H1 (cell line): Measurements from ENCODE around the gene TOR1AIP1. TPM values are rescaled to one million over a fixed set of nuclear protein-coding genes. Genes with fewer than 3 reads are reported as not detected.

Experiments
- CTCF ChIA-PET: fragments of 300-600 bp; sonication (Branson Sonifier 250); formaldehyde crosslinking; loops from one replicate; lab custom pipeline; 2021; ENCODE audit not compliant: partially characterized antibody; lab: Charles Lee
- POLR2A ChIA-PET: fragments of 300-600 bp; sonication (Branson Sonifier 250); formaldehyde crosslinking; loops from one replicate; lab custom pipeline; 2021; ENCODE audit warnings: inconsistent platforms; ENCODE audit not compliant: partially characterized antibody; lab: Charles Lee
- DNase-seq, 2 experiments: peaks; one replicate each; pipeline versions ENCODE4 v3.0.0 to v3.0.0-alpha.2; 2010 to 2022; ENCODE audit warnings: low spot score in 2 of 2, low read depth in 1 of 2, mixed read lengths in 1 of 2
- FAIRE-seq: peaks from 2 replicates; lab custom pipeline; 2011; peaks lifted over from hg19 to GRCh38; lab: Jason Lieb, UNC
- H2AFZ ChIP-seq: 2 replicates; pipeline ENCODE4 v1.8.1; 2012; ENCODE audit warnings: low read length, inconsistent platforms
- H2AK5ac ChIP-seq: 2 replicates; pipeline ENCODE4 v1.6.1; 2013; ENCODE audit warnings: low read depth, low read length
- H2BK120ac ChIP-seq: replicated peaks from 2 replicates; pipeline ENCODE3; 2013; ENCODE audit warnings: low read depth, low read length, inconsistent platforms
- H2BK12ac ChIP-seq: 2 replicates; pipeline ENCODE4 v1.6.1; 2013; ENCODE audit warnings: low read depth, low read length
- H2BK15ac ChIP-seq: 2 replicates; pipeline ENCODE4 v1.6.1; 2013; ENCODE audit warnings: low read length
- H2BK20ac ChIP-seq: 2 replicates; pipeline ENCODE4 v1.6.1; 2013; ENCODE audit warnings: low read length
- H2BK5ac ChIP-seq: 2 replicates; pipeline ENCODE4 v1.6.1; 2013; ENCODE audit warnings: low read depth, low read length
- H3K14ac ChIP-seq: 2 replicates; pipeline ENCODE4 v1.6.1; 2013; ENCODE audit warnings: inconsistent platforms; ENCODE audit not compliant: insufficient read length
- H3K18ac ChIP-seq: 2 replicates; pipeline ENCODE4 v1.6.1; 2013; ENCODE audit warnings: low read length; ENCODE audit errors: extremely low read depth
- H3K23ac ChIP-seq: 2 replicates; pipeline ENCODE4 v1.6.1; 2013; ENCODE audit warnings: inconsistent platforms; ENCODE audit not compliant: insufficient read length
- H3K23me2 ChIP-seq: 2 replicates; pipeline ENCODE4 v1.6.1; 2013; ENCODE audit warnings: low read depth, low read length
- H3K27ac ChIP-seq: 2 replicates; pipeline ENCODE4 v1.6.1; 2011; ENCODE audit warnings: low read depth, low read length, inconsistent platforms
- H3K27me3 ChIP-seq, 4 experiments: replicated peaks in 1 of 4; 1 replicate in 1 of 4; 2 replicates in 3 of 4; pipeline versions ENCODE4 v1.6.1 to v1.8.1; 2011 to 2013; ENCODE audit warnings: low read length in 3 of 4, mild to moderate bottlenecking in 3 of 4, inconsistent platforms in 2 of 4, mixed read lengths in 2 of 4, moderate library complexity in 1 of 4; ENCODE audit not compliant: control insufficient read depth in 3 of 4, insufficient read depth in 3 of 4; ENCODE audit errors: extremely low read depth in 1 of 4
- H3K36me3 ChIP-seq, 4 experiments: 2 replicates each; pipeline versions ENCODE4 v1.6.1 to v1.8.1; 2011 to 2013; ENCODE audit warnings: mild to moderate bottlenecking in 4 of 4, low read length in 3 of 4, moderate library complexity in 2 of 4, control low read depth in 1 of 4, inconsistent platforms in 1 of 4; ENCODE audit not compliant: insufficient read depth in 4 of 4, control insufficient read depth in 2 of 4
- H3K4ac ChIP-seq: replicated peaks from 2 replicates; pipeline ENCODE3; 2013; ENCODE audit warnings: low read length, low read depth, mixed read lengths, inconsistent platforms; ENCODE audit not compliant: insufficient read length
- H3K4me1 ChIP-seq, 4 experiments: replicated peaks in 1 of 4; 1 replicate in 1 of 4; 2 replicates in 3 of 4; pipeline versions ENCODE4 v1.6.1 to v1.8.1; 2011 to 2013; ENCODE audit warnings: low read length in 3 of 4, inconsistent platforms in 2 of 4, mixed read lengths in 1 of 4; ENCODE audit not compliant: insufficient read depth in 4 of 4, control insufficient read depth in 3 of 4
- H3K4me2 ChIP-seq, 2 experiments: 2 replicates each; pipeline versions ENCODE4 v1.6.1 to v1.8.1; 2011 to 2013; ENCODE audit warnings: low read depth in 2 of 2, low read length in 2 of 2, control low read depth in 1 of 2, inconsistent platforms in 1 of 2, mild to moderate bottlenecking in 1 of 2; ENCODE audit not compliant: insufficient read depth in 1 of 2
- H3K4me3 ChIP-seq, 4 experiments: fragments of 200-600, 300-600 bp in 1 of 4; sonication (generic), shearing (Covaris generic), sonication (Bioruptor Twin) in 1 of 4; 2 replicates each; pipeline versions ENCODE4 v1.5.1 to v1.8.1; 2011 to 2016; ENCODE audit warnings: low read length in 4 of 4, low read depth in 3 of 4, control low read depth in 2 of 4, inconsistent platforms in 2 of 4, mild to moderate bottlenecking in 2 of 4, mixed read lengths in 1 of 4, moderate library complexity in 1 of 4; ENCODE audit not compliant: insufficient read depth in 2 of 4; ENCODE audit errors: extremely low read depth in 1 of 4
- H3K56ac ChIP-seq: replicated peaks from 2 replicates; pipeline ENCODE3; 2013; ENCODE audit warnings: low read depth, mild to moderate bottlenecking, mixed read lengths, low read length, inconsistent platforms; ENCODE audit not compliant: insufficient read length
- H3K79me1 ChIP-seq: 2 replicates; pipeline ENCODE4 v1.6.1; 2013; ENCODE audit warnings: low read depth, low read length, control low read depth
- H3K79me2 ChIP-seq, 2 experiments: 2 replicates each; pipeline versions ENCODE4 v1.6.1 to v1.8.1; 2012 to 2013; ENCODE audit warnings: low read length in 2 of 2, mild to moderate bottlenecking in 2 of 2, inconsistent platforms in 1 of 2; ENCODE audit not compliant: insufficient read depth in 2 of 2, control insufficient read depth in 1 of 2
- H3K9ac ChIP-seq, 4 experiments: replicated peaks in 1 of 4; 1 replicate in 1 of 4; 2 replicates in 3 of 4; pipeline versions ENCODE4 v1.6.1 to v1.8.1; 2011 to 2013; ENCODE audit warnings: low read depth in 3 of 4, low read length in 3 of 4, control low read depth in 2 of 4, mild to moderate bottlenecking in 2 of 4, moderate library complexity in 2 of 4, inconsistent platforms in 1 of 4; ENCODE audit errors: extremely low read depth in 1 of 4
- H3K9me3 ChIP-seq, 2 experiments: 2 replicates each; pipeline versions ENCODE4 v1.6.1 to v1.8.1; 2012 to 2013; ENCODE audit warnings: mild to moderate bottlenecking in 2 of 2, moderate library complexity in 2 of 2, control low read depth in 1 of 2, inconsistent platforms in 1 of 2, low read depth in 1 of 2, low read length in 1 of 2, mixed read lengths in 1 of 2; ENCODE audit not compliant: insufficient read depth in 2 of 2
- H4K20me1 ChIP-seq, 2 experiments: replicated peaks in 1 of 2; 2 replicates each; pipeline versions ENCODE3 to v1.8.1; 2011 to 2013; ENCODE audit warnings: inconsistent platforms in 2 of 2, low read length in 2 of 2, mild to moderate bottlenecking in 1 of 2; ENCODE audit not compliant: insufficient read depth in 2 of 2, control insufficient read depth in 1 of 2
- H4K5ac ChIP-seq: 2 replicates; pipeline ENCODE4 v1.6.1; 2013; ENCODE audit warnings: low read length, low read depth, mixed read lengths, inconsistent platforms; ENCODE audit not compliant: insufficient read length
- H4K8ac ChIP-seq: 2 replicates; pipeline ENCODE4 v1.8.0; 2013; ENCODE audit warnings: mild to moderate bottlenecking, moderate library complexity, low read length, inconsistent platforms; ENCODE audit not compliant: insufficient read depth; ENCODE audit errors: extremely low read depth
- H4K91ac ChIP-seq: replicated peaks from 2 replicates; pipeline ENCODE3; 2013; ENCODE audit warnings: low read length, mixed read lengths, inconsistent platforms; ENCODE audit not compliant: insufficient read length
- BACH1 ChIP-seq: IDR thresholded peaks from 2 replicates; pipeline ENCODE4 v1.6.1; 2012; ENCODE audit warnings: low read length, improper control_type of control experiment
- EGR1 ChIP-seq: IDR thresholded peaks from 2 replicates; pipeline ENCODE4 v1.6.1; 2011; ENCODE audit warnings: low read depth, low read length, borderline replicate concordance
- GTF2F1 ChIP-seq: IDR thresholded peaks from 2 replicates; pipeline ENCODE4 v1.6.1; 2012; ENCODE audit warnings: low read depth, low read length, improper control_type of control experiment, borderline replicate concordance
- JUN ChIP-seq: IDR thresholded peaks from 2 replicates; pipeline ENCODE4 v1.6.1; 2011; ENCODE audit warnings: low read depth, mild to moderate bottlenecking, improper control_type of control experiment, low read length
- KDM4A ChIP-seq: IDR thresholded peaks from one replicate; pipeline ENCODE4 v1.7.1; 2012; ENCODE audit warnings: low read depth, mild to moderate bottlenecking, moderate library complexity, low read length, inconsistent platforms; ENCODE audit not compliant: severe bottlenecking
- RBBP5 ChIP-seq: IDR thresholded peaks from 2 replicates; pipeline ENCODE4 v1.7.1; 2012; ENCODE audit warnings: low read depth, mild to moderate bottlenecking, inconsistent platforms, low read length, moderate library complexity, borderline replicate concordance
- RXRA ChIP-seq: IDR thresholded peaks from 2 replicates; pipeline ENCODE4 v1.6.1; 2011; ENCODE audit warnings: low read depth, mild to moderate bottlenecking, low read length, moderate library complexity; ENCODE audit not compliant: insufficient read depth
- SIN3A ChIP-seq, 2 experiments: IDR thresholded peaks in 1 of 2; conservative IDR thresholded peaks in 1 of 2; 2 replicates each; pipeline ENCODE4 v1.6.1; 2011 to 2012; ENCODE audit warnings: low read length in 2 of 2, improper control_type of control experiment in 1 of 2, low read depth in 1 of 2, mild to moderate bottlenecking in 1 of 2
- SIRT6 ChIP-seq: IDR thresholded peaks from one replicate; pipeline ENCODE4 v1.7.1; 2012; ENCODE audit warnings: low read length, inconsistent platforms
- SP1 ChIP-seq: IDR thresholded peaks from 2 replicates; pipeline ENCODE4 v1.6.1; 2011; ENCODE audit warnings: low read depth, low read length
- TCF12 ChIP-seq: IDR thresholded peaks from 2 replicates; pipeline ENCODE4 v1.6.1; 2011; ENCODE audit warnings: low read depth, mild to moderate bottlenecking, low read length
- WGBS, 2 experiments: shearing (Covaris generic) in 1 of 2; methylation state at CpG; one replicate each; pipeline versions ENCODE4 v1.1.6 to v1.1.7; 2013 to 2015; ENCODE audit warnings: low lambda C conversion rate in 2 of 2, mixed read lengths in 2 of 2, inconsistent platforms in 1 of 2, low coverage in 1 of 2, missing lambda C conversion rate in 1 of 2; ENCODE audit not compliant: insufficient replicate concordance in 2 of 2, insufficient coverage in 1 of 2, insufficient read length in 1 of 2; ENCODE audit errors: extremely low coverage in 1 of 2, missing lambda C conversion rate in 1 of 2; 5-methylcytosine and 5-hydroxymethylcytosine counted together
- polyA plus RNA-seq, 7 experiments: library from polyadenylated mRNA; depleted of rRNA in 3 of 7; stranded (reverse) in 5 of 7; unstranded in 2 of 7; fragments of >200 nt in 5 of 7; fragments of 200-250 nt in 2 of 7; gene quantifications; 1 replicate in 5 of 7; 2 replicates in 1 of 7; 4 replicates in 1 of 7; pipeline versions ENCODE4 v1.2.1 to v1.2.3, GENCODE V29; 2011 to 2013; ENCODE audit warnings: missing spikeins in 2 of 7, mixed read lengths in 2 of 7
- total RNA-seq: library from RNA; stranded (reverse); fragmentation: NEBNext Ultra II Directional; extraction: Animal tissue kit (Norgen Biotek cat#: 25700); gene quantifications from 2 replicates; pipeline ENCODE4 v1.2.1, GENCODE V29; 2021
- TF ChIP-seq, protein P1 (sequence below): IDR thresholded peaks from 2 replicates; pipeline ENCODE4 v1.6.1; 2011; ENCODE audit warnings: low read depth, mild to moderate bottlenecking, low read length; ENCODE audit not compliant: insufficient read depth

TOR1AIP1 gene
- total and polyA plus RNA-seq, 2 of the 8 experiments (the other 6 are each of a cell fraction or from before 2014, with no cell fraction given) = 5.7 to 22.8 TPM

DNA sequence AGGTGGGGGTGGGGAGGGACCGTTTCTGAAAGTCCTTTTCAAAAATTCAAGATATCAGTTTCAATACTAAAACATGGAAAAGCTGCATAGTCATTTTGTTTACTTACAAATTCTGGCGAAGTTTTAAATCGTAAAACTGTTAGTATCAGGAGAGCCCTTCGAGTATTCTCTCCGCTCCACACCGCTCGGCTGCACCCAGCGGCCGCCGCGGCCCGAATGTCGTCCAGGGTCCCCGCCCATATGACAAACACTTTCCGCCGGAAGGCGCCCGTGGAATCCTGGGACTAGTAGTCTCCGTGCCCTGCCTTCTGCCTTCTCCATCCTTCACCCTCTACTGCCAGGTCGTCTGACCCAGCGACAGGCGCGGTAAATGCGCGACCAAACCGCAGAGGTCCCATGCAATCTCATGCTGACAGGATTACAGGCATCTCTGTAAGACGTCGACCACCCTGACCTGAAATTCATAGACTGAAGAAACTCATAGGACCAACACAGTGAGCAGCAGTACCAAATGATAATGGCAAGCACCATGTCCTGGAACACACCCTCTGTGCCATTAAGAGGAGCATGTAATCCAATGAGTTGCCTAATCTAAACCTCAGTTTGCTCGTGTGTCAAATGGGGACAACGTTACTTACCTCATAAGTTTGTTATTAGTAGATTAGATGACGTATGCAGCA lies 4.4 kb upstream of the TOR1AIP1 start, which contains the start of gene TOR1AIP2:
Gene TOR1AIP2, minus strand, starts transcription at position 218 of the 680 bp plus-strand sequence. CDS start 25,138 bp downstream, outside the sequence.
- FAIRE-seq (no peak), DNase-seq (peak; percentile 62 to 86)
- Histone ChIP-seq H2AK5ac (no peak within 1 kb of the TSS; the same call in 1 of the 2 replicates), H3K18ac (no peak within 1 kb of the TSS), H2BK5ac (no peak within 1 kb of the TSS), H4K91ac (no peak within 1 kb of the TSS), H4K20me1 (peaks cover 0 to 3% of the 10 kb centered on the region in 2 experiments), H2BK15ac (no peak within 1 kb of the TSS), H3K79me2 (peaks cover 0 to 44% of the 10 kb centered on the region in 2 experiments; a peak in 2 of 4 replicates), H3K14ac (no peak within 1 kb of the TSS), H3K4me2 (peak within 1 kb of the TSS; percentile 70 to 79), H3K56ac (no peak within 1 kb of the TSS), H3K4me3 (peak within 1 kb of the TSS; percentile 78 to 94 (median 88)), H3K23ac (no peak within 1 kb of the TSS), H2BK12ac (no peak within 1 kb of the TSS), H3K4ac (no peak within 1 kb of the TSS), H2BK20ac (no peak within 1 kb of the TSS), H4K8ac (no peak within 1 kb of the TSS), H3K36me3 (peaks cover 2 to 12% (median 7%) of the 10 kb centered on the region in 4 experiments; a peak in 5 of 8 replicates), H2AFZ (peak within 1 kb of the TSS; percentile 97), H3K27ac (no peak within 1 kb of the TSS), H4K5ac (no peak within 1 kb of the TSS), H3K23me2 (peaks cover 7% of the 10 kb centered on the region; the same call in 1 of the 2 replicates), H3K79me1 (peaks cover 8% of the 10 kb centered on the region; the same call in 1 of the 2 replicates), H2BK120ac (no peak within 1 kb of the TSS), H3K9me3 (no peaks in the 10 kb centered on the region), H3K27me3 (no peaks in the 10 kb centered on the region), H3K4me1 (peaks cover 0 to 3% (median 0%) of the 10 kb centered on the region in 4 experiments; a peak in 1 of 7 replicates), H3K9ac (peak within 1 kb of the TSS in 2 of 4 experiments; percentile 34 to 91; a peak in 4 of 7 replicates)
- POLR2A ChIA-PET = interaction anchor here (1.0 kb wide), 1 partner anchor 9 kb away, joined by 4 read pairs; no protein-coding TSS in a partner anchor
- CTCF ChIA-PET = no interaction called here
- WGBS, 2 experiments = 3% methylated on average over 31 of the region's 31 CpGs; no CpG with 5 or more reads in 1 of the 2 experiments
- TF ChIP-seq KDM4A (peak; percentile 50), TCF12 (no peak), GTF2F1 (no peak), BACH1 (no peak), JUN (no peak), RXRA (no peak), SIN3A (conservative IDR thresholded peaks at IDR 0.05 in 1 of 2, IDR thresholded peaks at IDR 0.05 in 1 of 2; ENCODE audit: low read depth in 1 of 2, low read length in 2 of 2) (peak; percentile 48 to 67; a peak in 3 of 4 replicates), SP1 (peak; percentile 37; the same call in 1 of the 2 replicates), EGR1 (no peak), RBBP5 (no peak), SIRT6 (no peak)
- TF ChIP-seq, protein P1, sequence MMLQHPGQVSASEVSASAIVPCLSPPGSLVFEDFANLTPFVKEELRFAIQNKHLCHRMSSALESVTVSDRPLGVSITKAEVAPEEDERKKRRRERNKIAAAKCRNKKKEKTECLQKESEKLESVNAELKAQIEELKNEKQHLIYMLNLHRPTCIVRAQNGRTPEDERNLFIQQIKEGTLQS = 0 out of 2 replicates have a peak, but pooled peaks have one; percentile 32
